GM23248 (cell line): Measurements from ENCODE around the gene PTPRN2. TPM values are rescaled to one million over a fixed set of nuclear protein-coding genes. Genes with fewer than 3 reads are reported as not detected.

Source experiments
- DNase-seq: peaks from one replicate; pipeline ENCODE4 v3.0.0-alpha.2; 2015
- H2AFZ ChIP-seq: fragments of 200-600 bp; sonication (generic); 2 replicates; pipeline ENCODE4 v1.6.1; 2016; ENCODE audit warnings: antibody characterized with exemption
- H3F3A ChIP-seq: fragments of 200-600 bp; sonication (generic); 2 replicates; pipeline ENCODE4 v1.6.1; 2016; ENCODE audit warnings: mild to moderate bottlenecking, antibody characterized with exemption, mixed run types; ENCODE audit not compliant: insufficient read depth
- H3K27ac ChIP-seq: fragments of 200-600 bp; sonication (generic); 2 replicates; pipeline ENCODE4 v1.5.1; 2016; ENCODE audit warnings: mild to moderate bottlenecking
- H3K27me3 ChIP-seq: fragments of 200-600 bp; sonication (generic); replicated peaks from 2 replicates; pipeline ENCODE4 v1.6.1; 2016; ENCODE audit warnings: mild to moderate bottlenecking; ENCODE audit not compliant: insufficient read depth
- H3K36me3 ChIP-seq: fragments of 200-600 bp; sonication (generic); 2 replicates; pipeline ENCODE4 v1.6.1; 2016; ENCODE audit warnings: low read depth, mild to moderate bottlenecking
- H3K4me1 ChIP-seq: fragments of 200-600 bp; sonication (generic); 2 replicates; pipeline ENCODE4 v1.6.1; 2016; ENCODE audit warnings: mild to moderate bottlenecking; ENCODE audit not compliant: insufficient read depth
- H3K4me2 ChIP-seq: fragments of 200-600 bp; sonication (generic); one replicate; pipeline ENCODE4 v1.6.1; 2016; ENCODE audit warnings: mild to moderate bottlenecking; ENCODE audit not compliant: unreplicated experiment
- H3K4me3 ChIP-seq: fragments of 200-600 bp; sonication (generic); 2 replicates; pipeline ENCODE4 v1.5.1; 2016; ENCODE audit warnings: mild to moderate bottlenecking
- H3K79me2 ChIP-seq: fragments of 200-600 bp; sonication (generic); 2 replicates; pipeline ENCODE4 v1.6.1; 2016; ENCODE audit warnings: mild to moderate bottlenecking; ENCODE audit not compliant: insufficient read depth
- H3K9ac ChIP-seq: fragments of 200-600 bp; sonication (generic); 2 replicates; pipeline ENCODE4 v1.6.1; 2016; ENCODE audit warnings: mild to moderate bottlenecking
- H3K9me2 ChIP-seq: fragments of 200-600 bp; sonication (generic); 2 replicates; pipeline ENCODE4 v1.6.1; 2016; ENCODE audit warnings: mixed run types, mild to moderate bottlenecking, moderate library complexity; ENCODE audit not compliant: insufficient read depth
- H3K9me3 ChIP-seq: fragments of 200-600 bp; sonication (generic); one replicate; pipeline ENCODE4 v1.6.1; 2017; ENCODE audit warnings: low read depth
- H4K20me1 ChIP-seq: fragments of 200-600 bp; sonication (generic); 2 replicates; pipeline ENCODE4 v1.6.0; 2016; ENCODE audit not compliant: insufficient read depth
- EZH2 ChIP-seq: fragments of 200-600 bp; sonication (generic); IDR thresholded peaks from 2 replicates; pipeline ENCODE4 v1.6.1; 2018; ENCODE audit warnings: antibody characterized with exemption, mild to moderate bottlenecking; ENCODE audit not compliant: insufficient read depth, poor library complexity, severe bottlenecking
- EZH2phosphoT487 ChIP-seq: fragments of 200-600 bp; sonication (generic); IDR thresholded peaks from 2 replicates; pipeline ENCODE4 v1.6.1; 2018; ENCODE audit warnings: antibody characterized with exemption, moderate library complexity, mild to moderate bottlenecking, low read depth; ENCODE audit not compliant: insufficient read depth
- WGBS, 2 experiments: methylation state at CpG; one replicate each; pipeline ENCODE4 v1.1.6; 2015 to 2017; ENCODE audit warnings: low lambda C conversion rate in 2 of 2, low coverage in 1 of 2; ENCODE audit errors: missing lambda C conversion rate in 2 of 2; 5-methylcytosine and 5-hydroxymethylcytosine counted together
- in situ Hi-C: fragments of 300-500 bp; cut with MboI; formaldehyde crosslinking; loops from 2 replicates; pipeline ENCODE4 v1.15.0; 2020
- polyA plus RNA-seq: library from polyadenylated mRNA; unstranded; fragments of >200 nt; fragmentation: Nextera tagmentation; extraction: Ambion mirVana; gene quantifications from 2 replicates; pipeline ENCODE4 v1.2.1, GENCODE V29; 2016
- total RNA-seq: library from RNA; depleted of rRNA; stranded (reverse); fragments of >200 nt; shearing (Covaris generic); gene quantifications from 2 replicates; pipeline ENCODE4 v1.2.3, GENCODE V29; 2014

Gene PTPRN2
- total and polyA plus RNA-seq, 2 experiments from 2014 or later, result 0.13 TPM; not detected in 1

- Histone ChIP-seq H3K4me2 (no peak overlapping the region), H3K27me3 (no peaks in the 10 kb centered on the region), H3K9me3 (no peaks in the 10 kb centered on the region), H3K9ac (no peak overlapping the region), H3K79me2 (no peaks in the 10 kb centered on the region), H3K4me1 (no peaks in the 10 kb centered on the region), H3F3A (no peaks in the 10 kb centered on the region), H3K36me3 (no peaks in the 10 kb centered on the region), H4K20me1 (no peaks in the 10 kb centered on the region), H3K4me3 (no peak overlapping the region), H2AFZ (no peak overlapping the region), H3K27ac (no peak overlapping the region), H3K9me2 (no peaks in the 10 kb centered on the region)
- DNase-seq, result no peak
- in situ Hi-C loops, result no loop called here
- TF ChIP-seq EZH2 (no peak), EZH2phosphoT487 (no peak)
- 33 to 40% methylated on average over 10 of the region's 10 CpGs for WGBS, 2 experiments
These were observed 190.4 kb downstream of the PTPRN2 start for GRCh38 chr7:158396982-158397862.

- Histone ChIP-seq H3K27me3 (no peaks in the 10 kb centered on the region), H3F3A (no peaks in the 10 kb centered on the region), H3K4me3 (no peak overlapping the region), H3K9me2 (no peaks in the 10 kb centered on the region), H2AFZ (no peak overlapping the region), H3K36me3 (no peaks in the 10 kb centered on the region), H3K9me3 (no peaks in the 10 kb centered on the region), H3K79me2 (no peaks in the 10 kb centered on the region), H3K4me1 (no peaks in the 10 kb centered on the region), H3K4me2 (no peak overlapping the region), H3K27ac (no peak overlapping the region), H4K20me1 (no peaks in the 10 kb centered on the region), H3K9ac (no peak overlapping the region)
- DNase-seq, result no peak
- TF ChIP-seq EZH2phosphoT487, result no peak
- in situ Hi-C loops, result no loop called here
- WGBS, 2 experiments, result 45 to 48% methylated on average over 17 of the region's 17 CpGs
These were observed 191.2 kb downstream of the PTPRN2 start for GRCh38 chr7:158396301-158396905.

DNA sequence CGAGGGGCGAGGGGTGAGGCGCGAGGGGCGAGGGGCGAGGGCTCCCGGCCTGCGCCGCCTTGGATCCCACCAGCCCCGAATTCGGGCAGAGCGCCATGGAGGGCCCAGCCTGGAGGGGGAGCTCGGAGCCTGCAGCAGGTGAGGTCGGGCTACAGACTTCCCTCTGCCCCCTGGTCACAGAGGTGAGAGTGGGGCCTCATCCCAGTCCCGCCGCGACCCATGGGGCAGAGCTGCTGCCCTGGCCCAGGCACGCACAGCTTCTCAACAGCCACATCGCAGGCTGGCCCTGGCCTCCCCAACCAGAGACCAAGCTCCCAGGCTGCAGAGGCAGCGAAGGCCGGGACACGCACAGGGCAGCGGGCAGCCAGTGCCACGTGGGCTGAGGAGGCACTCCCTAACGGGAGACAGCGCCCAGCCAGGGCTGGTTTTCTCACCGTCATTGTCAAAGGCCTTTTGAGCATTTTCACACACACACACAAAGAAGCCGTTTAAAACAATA is 191.8 kb downstream of the PTPRN2 start:
- no peaks in the 10 kb centered on the region for H3K79me2 ChIP-seq
- no peak overlapping the region for H3K4me3 ChIP-seq
- TF ChIP-seq EZH2, result no peak
- TF ChIP-seq EZH2phosphoT487, result no peak
- no peak overlapping the region for H2AFZ ChIP-seq
- H3K9ac ChIP-seq, result no peak overlapping the region
- 57 to 66% methylated on average over 14 to 28 of the region's 28 CpGs for WGBS, 2 experiments
- H3K9me3 ChIP-seq, result no peaks in the 10 kb centered on the region
- no peak overlapping the region for H3K4me2 ChIP-seq
- no peaks in the 10 kb centered on the region for H3F3A ChIP-seq
- no peaks in the 10 kb centered on the region for H3K36me3 ChIP-seq
- no peaks in the 10 kb centered on the region for H4K20me1 ChIP-seq
- in situ Hi-C loops, result no loop called here
- peak; percentile 1 for DNase-seq
- no peaks in the 10 kb centered on the region for H3K4me1 ChIP-seq
- no peaks in the 10 kb centered on the region for H3K27me3 ChIP-seq
- H3K27ac ChIP-seq, result no peak overlapping the region
- H3K9me2 ChIP-seq, result no peaks in the 10 kb centered on the region

- Histone ChIP-seq H3K4me3 (no peak overlapping the region), H3K36me3 (no peaks in the 10 kb centered on the region), H3K9me3 (no peaks in the 10 kb centered on the region), H3K4me2 (no peak overlapping the region), H3K9ac (no peak overlapping the region), H3K79me2 (no peaks in the 10 kb centered on the region), H4K20me1 (no peaks in the 10 kb centered on the region), H3K4me1 (no peaks in the 10 kb centered on the region), H3K27ac (no peak overlapping the region), H3K27me3 (no peaks in the 10 kb centered on the region), H3K9me2 (no peaks in the 10 kb centered on the region), H2AFZ (no peak overlapping the region), H3F3A (no peaks in the 10 kb centered on the region)
- in situ Hi-C loops, result no loop called here
- 88% methylated on average over 45 of the region's 46 CpGs; no CpG with 5 or more reads in 1 of the 2 experiments for WGBS, 2 experiments
- DNase-seq, result no peak
- TF ChIP-seq EZH2phosphoT487, result no peak
- no peak for TF ChIP-seq EZH2
These were observed 192.3 kb downstream of the PTPRN2 start for GRCh38 chr7:158395349-158395748.
